ENCODE measurements around the gene NPRL2. TPM values are rescaled to one million over a fixed set of nuclear protein-coding genes. Genes with fewer than 3 reads are reported as not detected.

NPRL2 gene
- total RNA-seq, 2 donors from 2014 or later, result 27.0 to 30.9 TPM

GRCh38 chr3:50365080-50365841 lies 14.7 kb upstream of the NPRL2 start:
- Histone ChIP-seq H3K27me3 (no peaks in the 10 kb centered on the region), H3K9me3 (no peaks in the 10 kb centered on the region), H3K27ac (peak overlapping the region; percentile 57 to 79 (median 70)), H3K4me3 (peak overlapping the region; percentile 47 to 48), H3K4me1 (peaks cover 30% of the 10 kb centered on the region), H3K36me3 (replicated peaks in 1 of 2; ENCODE audit: insufficient read depth in 1 of 2, low read depth in 2 of 2) (no peaks in the 10 kb centered on the region)
- DNase-seq, result peak; percentile 95 to 97 (median 96)
- WGBS, 2 donors, result 2% methylated on average over 9 to 53 of the region's 53 CpGs
- TF ChIP-seq POLR2A (IDR thresholded peaks at IDR 0.05) (peak; percentile 80 to 88 (median 81)), CTCF (IDR thresholded peaks at IDR 0.05) (peak in 3 of 7 experiments; percentile 14 to 23 (median 20))
- intact Hi-C loops (cut with DNase I), result no loop called here
- ATAC-seq, result peak; percentile 95

- peaks cover 30% of the 10 kb centered on the region for H3K4me1 ChIP-seq
- no peaks in the 10 kb centered on the region for H3K9me3 ChIP-seq
- peak; percentile 36 for ATAC-seq
- H3K36me3 ChIP-seq (replicated peaks in 1 of 2; ENCODE audit: insufficient read depth in 1 of 2, low read depth in 2 of 2), result no peaks in the 10 kb centered on the region
- peak overlapping the region; percentile 47 to 48 for H3K4me3 ChIP-seq
- 16 to 34% methylated on average over 17 to 45 of the region's 48 CpGs for WGBS, 2 donors
- H3K27ac ChIP-seq, result peak overlapping the region in 3 of 4 donors; percentile 43 to 69 (median 44)
- no peaks in the 10 kb centered on the region for H3K27me3 ChIP-seq
- no peak for TF ChIP-seq POLR2A (IDR thresholded peaks at IDR 0.05)
- no peak for TF ChIP-seq CTCF (IDR thresholded peaks at IDR 0.05)
- no peak for DNase-seq
- intact Hi-C loops (cut with DNase I), result no loop called here
Measured at GRCh38 chr3:50364573-50365079, 14.1 kb upstream of the NPRL2 start.

- Histone ChIP-seq H3K9me3 (no peaks in the 10 kb centered on the region), H3K4me3 (no peak overlapping the region), H3K27me3 (no peaks in the 10 kb centered on the region), H3K4me1 (peaks cover 42% of the 10 kb centered on the region), H3K27ac (peak overlapping the region in 1 of 4 donors; percentile 88), H3K36me3 (replicated peaks in 1 of 2; ENCODE audit: insufficient read depth in 1 of 2, low read depth in 2 of 2) (peaks cover 4 to 6% of the 10 kb centered on the region in 2 donors)
- 0 to 19% methylated on average over 4 to 8 of the region's 8 CpGs for WGBS, 2 donors
- no peak for TF ChIP-seq POLR2A (IDR thresholded peaks at IDR 0.05)
- intact Hi-C loops (cut with DNase I), result no loop called here
- DNase-seq (no peak), ATAC-seq (no peak)
Measured at GRCh38 chr3:50359760-50360110, 9.2 kb upstream of the NPRL2 start.

GRCh38 chr3:50358911-50359759 lies 8.6 kb upstream of the NPRL2 start, which contains the start of gene TMEM115:
Gene TMEM115, minus strand, starts transcription at chr3:50359521. Its CDS starts 458 bp downstream, at chr3:50359063.
- H3K4me1 ChIP-seq, result peaks cover 36% of the 10 kb centered on the region
- ATAC-seq, result peak; percentile 99

More at GRCh38 chr3:50358911-50359759, 8.6 kb upstream of the NPRL2 start, which contains the start of gene TMEM115:
- intact Hi-C loops (cut with DNase I), result no loop called here
- DNase-seq, result peak; percentile 95 to 99 (median 98)
- peaks cover 9 to 12% of the 10 kb centered on the region in 2 donors for H3K36me3 ChIP-seq (replicated peaks in 1 of 2; ENCODE audit: insufficient read depth in 1 of 2, low read depth in 2 of 2)
- no peaks in the 10 kb centered on the region for H3K9me3 ChIP-seq
- H3K27ac ChIP-seq, result peak within 1 kb of the TSS; percentile 60 to 88 (median 83)
- no peaks in the 10 kb centered on the region for H3K27me3 ChIP-seq
- WGBS, 2 donors, result 0 to 1% methylated on average over 27 to 57 of the region's 64 CpGs
- TF ChIP-seq POLR2A (IDR thresholded peaks at IDR 0.05) (peak; percentile 44 to 80 (median 74)), CTCF (IDR thresholded peaks at IDR 0.05) (no peak)
- H3K4me3 ChIP-seq, result peak within 1 kb of the TSS; percentile 49 to 59

Data from body of pancreas (tissue), 4 donors.